ENCODE results near the gene CDKN2B-AS1.
A peak's percentile ranks its signal among the peaks of the same experiment; 100 is the strongest.
"Not testable (repeated sequence)": the region's sequence is repeated elsewhere in the genome, so short reads cannot be mapped to it uniquely, and the experiment has no call there.

Gene CDKN2B-AS1

DNA sequence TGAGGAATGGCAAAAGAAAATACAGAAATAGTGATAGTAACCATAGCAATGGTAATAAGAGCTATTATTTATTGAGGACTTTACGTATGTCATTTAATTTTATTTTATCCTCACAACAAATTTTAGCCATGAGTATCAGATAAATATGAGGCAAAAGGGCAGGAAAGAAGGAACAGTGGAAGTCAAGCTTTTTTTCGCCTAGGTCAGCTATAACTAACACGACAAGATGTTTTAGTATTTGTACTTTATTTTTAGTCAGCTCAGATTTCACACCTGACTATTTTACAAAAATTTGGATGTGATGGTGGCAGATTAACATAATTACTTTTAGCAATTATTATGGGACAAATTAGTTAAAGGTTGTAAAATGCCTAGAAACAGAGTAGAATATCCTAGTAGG, 49.3 kb downstream of the CDKN2B-AS1 start:
- no peak for DNase-seq (ENCODE audit: low read depth, low spot score)

DNA sequence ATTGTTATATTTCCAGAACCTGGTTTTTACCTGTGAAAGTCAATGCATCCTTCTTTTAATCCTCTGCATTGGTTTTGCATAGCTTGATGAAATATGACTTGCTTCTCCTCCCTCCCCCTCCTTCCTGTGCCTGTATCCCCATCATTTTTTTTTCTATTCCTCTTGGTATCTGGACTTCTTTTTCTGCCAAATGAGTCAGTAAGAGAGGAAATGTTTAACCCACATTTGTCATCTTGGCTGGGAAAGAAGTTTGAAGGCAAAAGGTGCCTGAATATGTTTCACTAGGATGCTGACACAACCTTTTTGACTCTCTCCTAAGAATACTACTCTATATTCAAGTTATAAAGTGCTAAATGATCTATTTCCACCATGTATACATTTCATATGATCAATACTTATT, 50.0 kb downstream of the CDKN2B-AS1 start:
- no peak for DNase-seq (ENCODE audit: low read depth, low spot score)

- DNase-seq (ENCODE audit: low read depth, low spot score) = no peak
Observed at GRCh38 chr9:22045423-22045822, 50.8 kb downstream of the CDKN2B-AS1 start.

DNA sequence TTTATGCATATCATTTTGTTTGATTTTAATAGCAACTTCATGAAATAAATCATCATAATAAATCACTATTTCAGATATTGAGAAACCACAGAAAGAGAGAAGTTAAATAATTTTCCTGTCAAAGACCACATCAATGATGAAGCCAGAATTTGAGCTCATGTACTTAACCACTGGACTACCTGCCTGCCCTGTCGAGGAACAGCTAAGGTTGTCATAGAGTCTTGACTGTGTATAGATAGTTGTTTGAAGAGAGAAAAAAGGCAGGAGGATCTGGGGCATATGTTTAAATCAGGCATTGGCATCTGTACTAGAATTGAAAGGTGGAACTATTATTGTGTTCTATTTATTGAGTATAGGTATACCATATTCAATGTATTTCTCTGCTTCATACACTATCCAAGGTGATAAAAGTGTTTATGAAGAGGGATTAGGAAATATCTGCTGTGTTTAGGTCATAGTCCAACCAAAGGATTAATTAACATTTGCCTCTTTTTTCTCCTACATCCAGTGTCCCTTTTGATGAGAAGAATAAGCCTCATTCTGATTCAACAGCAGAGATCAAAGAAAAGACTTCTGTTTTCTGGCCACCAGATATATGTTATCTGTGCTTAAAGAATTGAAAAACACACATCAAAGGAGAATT, 51.8 kb downstream of the CDKN2B-AS1 start:
- DNase-seq (ENCODE audit: low read depth, low spot score) = no peak

GRCh38 chr9:22047596-22047995, 53.0 kb downstream of the CDKN2B-AS1 start:
- no peak for DNase-seq (ENCODE audit: low read depth, low spot score)

DNA sequence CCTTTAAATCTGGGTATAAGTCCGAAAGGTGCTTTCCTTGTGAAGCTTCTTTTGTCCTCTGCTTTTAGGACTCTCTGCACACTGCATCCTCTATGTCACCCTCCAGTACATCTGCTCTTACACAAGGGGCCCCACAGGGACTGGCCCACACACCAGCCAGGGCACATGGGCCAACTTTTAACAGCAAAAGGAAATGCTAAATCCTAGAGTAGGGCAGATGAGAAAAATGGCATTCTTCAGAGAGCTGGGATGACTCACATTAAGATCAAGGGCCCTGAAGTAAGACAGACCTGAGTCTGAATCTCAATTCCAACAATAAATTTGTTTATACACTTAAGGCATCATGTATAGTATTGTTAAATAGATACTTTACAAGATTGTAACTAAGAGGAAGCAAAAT, 54.8 kb downstream of the CDKN2B-AS1 start:
- no peak for DNase-seq (ENCODE audit: low read depth, low spot score)

GRCh38 chr9:22050924-22051323, 56.3 kb downstream of the CDKN2B-AS1 start:
- no peak for DNase-seq (ENCODE audit: low read depth, low spot score)

DNA sequence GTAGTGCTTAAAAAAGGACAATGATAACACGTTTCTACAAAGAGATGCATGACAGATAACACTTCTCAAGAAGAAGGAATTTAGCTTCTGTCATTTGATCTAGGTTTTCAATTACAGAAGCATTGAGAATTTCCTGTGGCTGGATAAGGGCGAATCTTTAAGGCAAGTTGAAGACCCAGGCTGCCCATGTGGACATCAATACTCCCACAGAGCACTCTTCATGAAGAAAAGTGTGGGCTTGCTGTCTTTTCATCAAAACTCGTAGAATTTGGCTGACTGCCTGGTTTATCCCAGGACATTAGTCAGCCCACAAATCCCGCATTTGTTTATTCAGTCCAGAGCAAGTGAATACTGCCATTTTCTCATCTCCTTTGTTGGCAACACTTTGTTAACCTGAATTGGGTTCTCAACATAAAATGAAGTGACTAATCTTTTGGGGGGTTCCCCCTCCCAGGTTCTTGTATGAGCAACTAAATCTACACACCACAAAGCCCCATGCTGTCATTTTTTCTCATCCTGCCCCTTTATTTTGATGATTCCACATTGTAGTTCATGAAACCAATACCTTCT, 57.9 kb downstream of the CDKN2B-AS1 start:
- DNase-seq (ENCODE audit: low read depth, low spot score) = peak; percentile 82

- DNase-seq (ENCODE audit: low read depth, low spot score) = no peak
Observed at GRCh38 chr9:22053178-22053577, 58.6 kb downstream of the CDKN2B-AS1 start.

GRCh38 chr9:22054076-22054475, 59.5 kb downstream of the CDKN2B-AS1 start:
- DNase-seq (ENCODE audit: low read depth, low spot score) = no peak

- no peak for DNase-seq (ENCODE audit: low read depth, low spot score)
Observed at GRCh38 chr9:22054529-22054928, 59.9 kb downstream of the CDKN2B-AS1 start.

GRCh38 chr9:22055090-22055489, 60.5 kb downstream of the CDKN2B-AS1 start:
- DNase-seq (ENCODE audit: low read depth, low spot score) = no peak

GRCh38 chr9:22056402-22056801, 61.8 kb downstream of the CDKN2B-AS1 start:
- no peak for DNase-seq (ENCODE audit: low read depth, low spot score)

GRCh38 chr9:22057972-22058371, 63.4 kb downstream of the CDKN2B-AS1 start:
- not testable (repeated sequence) for DNase-seq (ENCODE audit: low read depth, low spot score)

GRCh38 chr9:22060831-22061383, 66.3 kb downstream of the CDKN2B-AS1 start:
- DNase-seq (ENCODE audit: low read depth, low spot score) = no peak

DNA sequence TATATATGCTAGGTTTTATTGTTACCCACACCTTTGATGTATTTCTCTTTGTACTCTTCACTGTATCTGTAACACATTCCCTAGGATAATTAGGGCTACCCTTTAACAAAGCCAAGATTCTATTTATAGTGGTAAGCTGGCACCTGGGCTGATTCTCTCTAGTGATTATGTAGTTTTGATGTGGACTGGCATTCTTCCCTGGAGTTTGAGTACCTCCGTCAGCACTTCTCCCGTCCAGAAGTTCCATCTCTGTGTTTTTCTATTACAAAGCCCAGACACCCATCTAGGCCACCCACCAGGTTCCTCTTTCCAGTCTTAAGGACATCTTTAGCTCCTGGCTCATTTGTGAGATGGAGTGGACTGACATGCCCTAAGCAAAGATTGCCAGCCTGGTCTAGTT, 70.4 kb downstream of the CDKN2B-AS1 start:
- no peak for DNase-seq (ENCODE audit: low read depth, low spot score)

DNA sequence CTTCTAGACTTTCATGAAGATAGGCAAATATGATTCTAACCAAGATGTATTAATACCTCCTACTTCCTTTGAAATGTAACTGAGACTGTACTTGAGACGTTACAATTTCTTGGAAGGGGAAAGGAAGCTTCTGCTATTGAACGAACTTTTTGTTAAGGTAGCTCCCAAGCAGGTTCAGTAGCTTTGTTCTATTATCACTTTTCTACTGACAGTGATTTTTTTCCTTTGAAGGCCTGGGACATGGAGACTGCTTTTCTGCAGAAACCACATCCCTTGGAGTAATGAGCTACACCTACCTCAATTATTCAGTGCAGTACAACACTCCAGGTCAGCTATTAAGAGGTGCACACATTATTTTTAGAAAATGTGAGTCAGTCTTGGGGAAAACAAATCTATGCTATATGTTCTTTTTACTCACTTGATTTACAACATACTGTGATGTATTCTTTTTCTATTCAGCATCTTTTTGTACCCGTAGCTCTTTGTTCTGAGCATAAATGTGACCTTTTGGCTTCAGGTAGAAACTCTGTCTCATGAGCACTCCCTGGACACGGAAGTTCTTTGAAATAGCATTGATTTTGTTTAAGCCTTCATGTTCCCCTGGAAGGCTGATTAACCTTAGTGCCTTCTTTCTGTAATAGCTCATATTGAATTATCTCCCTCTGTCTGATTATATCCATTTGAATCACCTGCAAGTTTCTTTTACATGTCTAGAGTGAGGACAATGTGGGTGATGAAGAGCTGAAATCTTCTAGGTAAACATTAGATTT, 71.0 kb downstream of the CDKN2B-AS1 start:
- DNase-seq (ENCODE audit: low read depth, low spot score) = no peak

- no peak for DNase-seq (ENCODE audit: low read depth, low spot score)
Observed at GRCh38 chr9:22067196-22067595, 72.6 kb downstream of the CDKN2B-AS1 start.

DNA sequence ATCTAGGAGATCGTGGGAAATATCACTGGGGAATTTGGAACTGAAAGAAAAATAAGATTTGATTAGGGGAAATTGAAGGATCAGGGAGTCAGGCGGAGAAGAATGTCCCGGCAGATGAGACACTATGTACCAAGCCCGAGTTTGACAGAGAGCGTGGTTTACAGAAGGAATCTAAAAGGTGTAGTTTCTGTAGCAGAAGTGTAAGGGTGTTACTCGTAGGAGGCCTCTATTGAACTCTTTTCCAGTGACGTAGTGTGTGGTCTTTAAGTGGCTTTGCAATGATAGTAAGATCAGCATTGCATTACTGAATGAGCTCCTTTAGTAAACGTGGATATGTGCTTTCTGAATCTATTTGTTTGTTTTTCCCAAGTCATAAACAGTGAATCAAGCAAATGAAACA, 73.8 kb downstream of the CDKN2B-AS1 start:
- no peak for DNase-seq (ENCODE audit: low read depth, low spot score)

GRCh38 chr9:22073349-22073748, 78.8 kb downstream of the CDKN2B-AS1 start:
- no peak for DNase-seq (ENCODE audit: low read depth, low spot score)

DNA sequence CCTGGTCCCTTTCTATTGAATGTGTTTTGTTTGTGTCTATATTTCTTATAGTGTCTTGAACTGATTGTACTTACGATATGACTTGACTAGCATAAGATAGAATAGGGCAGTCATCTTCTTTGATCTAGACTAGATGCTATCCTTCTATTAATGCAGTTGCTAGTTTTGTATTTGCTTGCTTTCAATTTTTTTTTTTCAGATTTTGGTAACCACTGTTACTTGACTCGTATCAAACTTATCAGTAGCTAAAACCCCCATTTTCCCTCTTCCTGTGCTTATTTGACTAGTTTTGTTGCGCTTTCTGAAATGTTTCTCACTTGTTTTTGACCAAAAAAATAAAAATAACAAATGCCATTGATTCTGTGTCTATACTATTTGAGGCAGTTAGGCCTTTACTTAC, 83.5 kb downstream of the CDKN2B-AS1 start:
- DNase-seq (ENCODE audit: low read depth, low spot score) = no peak

GRCh38 chr9:22079873-22080341, 85.3 kb downstream of the CDKN2B-AS1 start:
- no peak for DNase-seq (ENCODE audit: low read depth, low spot score)

All from brain pericyte (primary cell).